BLaER1 (cell line): ENCODE results near the gene EBF3.

Source experiments
- H3K27ac ChIP-seq: shearing (Covaris generic); formaldehyde crosslinking; 2 replicates; pipeline ENCODE4 v1.8.1; 2022
- H3K27me3 ChIP-seq: shearing (Covaris generic); formaldehyde crosslinking; 2 replicates; pipeline ENCODE4 v1.8.1; 2022
- H3K36me3 ChIP-seq: shearing (Covaris generic); formaldehyde crosslinking; 2 replicates; pipeline ENCODE4 v1.8.1; 2022
- H3K4me1 ChIP-seq: shearing (Covaris generic); formaldehyde crosslinking; 2 replicates; pipeline ENCODE4 v1.8.1; 2022
- H3K4me2 ChIP-seq: shearing (Covaris generic); formaldehyde crosslinking; 2 replicates; pipeline ENCODE4 v1.8.1; 2022
- H3K4me3 ChIP-seq: shearing (Covaris generic); formaldehyde crosslinking; 2 replicates; pipeline ENCODE4 v1.8.1; 2022
- H3K9ac ChIP-seq: shearing (Covaris generic); formaldehyde crosslinking; 2 replicates; pipeline ENCODE4 v1.8.1; 2022
- H3K9me3 ChIP-seq: shearing (Covaris generic); formaldehyde crosslinking; 2 replicates; pipeline ENCODE4 v1.8.1; 2022
- H4K20me1 ChIP-seq: shearing (Covaris generic); formaldehyde crosslinking; 2 replicates; pipeline ENCODE4 v1.8.1; 2022
- Cebpa-rat ChIP-seq: shearing (Covaris generic); IDR thresholded peaks from 2 replicates; pipeline ENCODE4 v1.8.1; 2022

EBF3 gene

DNA sequence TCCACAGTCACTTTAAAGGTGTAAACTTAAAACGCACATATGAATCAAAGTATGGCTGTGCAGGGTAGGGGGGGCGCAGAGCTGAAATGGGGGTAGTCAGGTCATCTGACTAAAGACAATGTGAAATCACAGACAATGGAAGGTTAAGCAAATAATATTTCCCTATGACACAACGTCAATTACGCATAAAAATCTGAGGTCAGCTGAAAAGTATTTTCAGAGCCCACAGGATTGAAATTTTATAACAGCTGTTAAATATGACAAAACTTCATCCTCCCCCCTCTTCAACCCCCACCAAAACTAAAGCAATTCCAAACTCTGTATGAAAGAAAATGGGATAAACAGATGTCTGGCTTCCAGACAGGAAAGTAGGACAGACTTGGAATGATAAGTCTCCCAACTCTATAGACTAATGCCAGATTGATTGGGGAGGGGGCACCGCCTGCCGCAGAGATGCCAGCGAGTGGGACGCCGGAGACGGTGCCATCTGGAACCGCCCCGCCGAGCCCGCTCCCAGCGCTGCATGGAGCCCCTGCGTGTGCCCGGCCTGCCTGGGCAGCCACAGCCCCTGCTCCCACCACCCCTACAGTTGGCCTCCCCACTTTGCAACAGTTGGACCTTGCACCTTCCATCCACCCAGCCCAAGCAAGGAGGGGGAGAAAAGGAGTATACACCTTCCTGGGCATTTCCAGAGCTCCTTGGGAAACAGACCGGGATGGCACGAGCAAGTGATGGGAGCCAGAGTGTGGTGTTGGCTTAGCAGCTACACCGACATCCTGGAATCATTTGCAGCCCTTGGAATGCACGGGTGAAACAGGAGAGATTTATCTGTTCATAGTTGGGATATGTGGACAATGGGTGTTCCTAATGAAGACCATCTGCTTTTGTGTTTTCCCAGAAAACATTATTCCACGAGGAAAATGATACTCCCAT lies 10.7 kb downstream of the EBF3 start:
- H3K9ac ChIP-seq, result no peak overlapping the region
- no peak overlapping the region for H3K27ac ChIP-seq
- no peak for TF ChIP-seq Cebpa-rat
- H3K9me3 ChIP-seq, result no peaks in the 10 kb centered on the region
- peaks cover 94% of the 10 kb centered on the region for H3K27me3 ChIP-seq
- no peaks in the 10 kb centered on the region for H3K36me3 ChIP-seq
- peaks cover 2% of the 10 kb centered on the region for H3K4me1 ChIP-seq
- no peak overlapping the region for H3K4me3 ChIP-seq
- peaks cover 45% of the 10 kb centered on the region for H4K20me1 ChIP-seq
- no peak overlapping the region for H3K4me2 ChIP-seq

DNA sequence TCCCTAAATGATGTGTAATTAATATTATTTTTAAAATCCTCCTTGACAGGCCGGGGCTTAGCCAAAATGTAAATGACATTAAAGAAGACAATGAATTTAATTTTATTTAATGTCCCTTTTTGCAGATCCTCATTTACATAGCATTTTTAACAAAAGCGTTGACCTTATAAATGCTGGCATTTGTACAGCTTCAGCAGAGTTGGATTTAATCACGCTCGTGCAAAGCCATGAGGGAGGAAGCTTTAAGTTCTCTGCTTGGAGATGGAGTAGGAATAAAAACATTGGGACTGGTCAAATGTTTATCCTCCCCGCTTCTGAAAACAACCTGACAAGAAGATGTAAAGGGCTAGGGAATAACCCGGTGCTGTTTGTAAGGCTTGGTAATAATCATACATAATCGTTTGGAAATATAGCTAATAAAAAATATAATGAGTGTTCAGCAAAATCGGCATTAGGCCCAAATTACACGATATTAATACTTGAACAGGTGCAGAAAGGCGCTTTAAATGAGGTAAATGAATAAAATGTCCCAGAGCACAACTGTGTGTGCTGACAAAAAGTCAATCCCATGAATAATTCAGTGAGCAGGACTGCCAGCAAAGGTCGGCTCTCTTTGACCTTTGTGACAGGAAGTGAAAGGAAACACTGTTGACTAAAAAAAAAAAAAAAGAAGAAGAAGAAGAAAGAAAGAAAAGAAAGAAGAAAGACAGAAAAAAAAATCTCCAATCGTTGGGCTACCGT lies 11.5 kb downstream of the EBF3 start:
- no peaks in the 10 kb centered on the region for H3K4me1 ChIP-seq
- no peak for TF ChIP-seq Cebpa-rat
- peaks cover 37% of the 10 kb centered on the region for H4K20me1 ChIP-seq
- H3K36me3 ChIP-seq, result no peaks in the 10 kb centered on the region
- H3K9ac ChIP-seq, result no peak overlapping the region
- no peaks in the 10 kb centered on the region for H3K9me3 ChIP-seq
- no peak overlapping the region for H3K4me3 ChIP-seq
- no peak overlapping the region for H3K4me2 ChIP-seq
- no peak overlapping the region for H3K27ac ChIP-seq
- H3K27me3 ChIP-seq, result peaks cover 86% of the 10 kb centered on the region

DNA sequence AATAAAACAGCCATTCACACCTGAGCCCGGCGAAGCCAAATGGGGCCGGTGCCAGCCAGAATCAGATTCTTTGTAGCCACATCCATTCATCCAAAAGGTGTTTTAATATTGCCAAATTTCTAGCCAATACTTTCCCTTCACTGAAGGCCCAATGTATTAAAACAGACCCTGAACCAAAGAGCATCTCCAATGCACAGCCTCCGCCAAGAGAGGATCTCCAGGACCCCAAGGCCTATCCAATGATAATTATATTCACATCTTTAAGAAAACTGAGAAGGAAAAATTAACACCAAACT lies 12.2 kb downstream of the EBF3 start:
- Histone ChIP-seq H3K9ac (no peak overlapping the region), H3K36me3 (no peaks in the 10 kb centered on the region), H3K9me3 (no peaks in the 10 kb centered on the region), H3K27ac (no peak overlapping the region), H3K4me1 (no peaks in the 10 kb centered on the region), H3K4me2 (no peak overlapping the region), H3K27me3 (peaks cover 79% of the 10 kb centered on the region), H4K20me1 (peaks cover 31% of the 10 kb centered on the region), H3K4me3 (no peak overlapping the region)
- no peak for TF ChIP-seq Cebpa-rat

DNA sequence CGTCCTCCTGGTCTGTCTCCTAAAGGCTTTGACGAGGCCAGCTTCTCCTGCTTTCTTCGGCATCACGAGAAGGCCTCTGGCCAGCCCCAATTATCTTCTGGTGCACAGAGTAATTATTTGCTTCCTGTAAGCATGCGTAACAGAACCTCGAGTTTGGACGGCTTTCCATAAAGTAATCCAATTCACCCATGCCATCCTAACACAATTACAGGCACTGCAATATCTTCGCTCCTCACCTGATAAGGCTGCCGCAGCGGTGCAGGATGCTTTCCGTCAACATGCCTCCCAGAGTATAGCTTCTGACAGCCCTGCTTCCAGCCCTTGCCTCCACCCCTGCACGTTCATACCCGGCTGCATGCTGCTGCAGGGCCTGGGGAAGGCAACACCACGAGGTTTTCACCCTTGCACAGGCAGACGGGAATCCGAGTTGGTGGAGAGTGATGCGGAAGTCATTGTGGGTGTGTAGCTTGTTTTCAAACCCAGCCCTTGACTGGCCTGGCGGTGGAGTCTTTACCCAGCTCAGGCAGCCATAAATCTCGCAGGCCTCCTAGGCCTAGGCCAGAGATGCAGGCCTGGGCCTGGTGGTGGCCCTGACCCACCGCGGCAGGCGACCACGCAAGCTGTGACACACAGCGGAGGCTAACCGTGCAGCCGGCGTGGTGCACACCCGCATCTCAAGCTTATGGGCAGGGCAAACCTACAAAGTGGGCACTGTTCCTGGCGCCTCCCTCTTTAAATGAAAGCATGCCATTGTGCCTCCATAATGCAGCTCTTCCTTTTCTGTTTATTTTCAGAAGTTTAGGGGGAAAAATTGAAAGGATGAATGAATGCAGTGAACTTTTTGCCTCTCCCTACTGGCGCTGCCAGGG lies 12.7 kb downstream of the EBF3 start:
- no peak for TF ChIP-seq Cebpa-rat
- Histone ChIP-seq H3K4me2 (no peak overlapping the region), H3K4me3 (no peak overlapping the region), H3K9me3 (no peaks in the 10 kb centered on the region), H3K4me1 (no peaks in the 10 kb centered on the region), H3K9ac (no peak overlapping the region), H4K20me1 (peaks cover 25% of the 10 kb centered on the region; the same call in 1 of the 2 replicates), H3K36me3 (no peaks in the 10 kb centered on the region), H3K27ac (no peak overlapping the region), H3K27me3 (peaks cover 73% of the 10 kb centered on the region)

DNA sequence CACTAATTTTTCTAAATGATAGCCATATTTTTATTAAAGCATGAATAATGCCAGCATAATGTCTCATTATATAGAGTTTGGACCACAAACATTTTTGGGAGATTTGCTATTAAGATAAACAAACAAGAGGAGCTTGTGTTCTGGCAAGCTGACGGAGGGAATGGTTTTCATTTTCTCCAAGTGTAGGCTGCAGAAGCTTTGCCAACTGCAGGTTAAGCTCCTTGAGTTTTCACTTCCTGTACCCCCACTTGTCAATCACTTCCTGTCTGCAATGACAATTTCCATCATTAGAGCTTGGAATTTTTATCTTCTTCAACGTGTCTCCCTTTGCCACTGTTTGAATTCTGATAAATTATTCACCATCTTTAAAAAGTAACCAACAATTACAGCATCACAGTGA lies 13.4 kb downstream of the EBF3 start:
- Histone ChIP-seq H3K9me3 (no peaks in the 10 kb centered on the region), H4K20me1 (peaks cover 18% of the 10 kb centered on the region; the same call in 1 of the 2 replicates), H3K27me3 (peaks cover 67% of the 10 kb centered on the region), H3K4me3 (no peak overlapping the region), H3K9ac (no peak overlapping the region), H3K27ac (no peak overlapping the region), H3K36me3 (no peaks in the 10 kb centered on the region), H3K4me1 (no peaks in the 10 kb centered on the region), H3K4me2 (no peak overlapping the region)
- TF ChIP-seq Cebpa-rat, result no peak

DNA sequence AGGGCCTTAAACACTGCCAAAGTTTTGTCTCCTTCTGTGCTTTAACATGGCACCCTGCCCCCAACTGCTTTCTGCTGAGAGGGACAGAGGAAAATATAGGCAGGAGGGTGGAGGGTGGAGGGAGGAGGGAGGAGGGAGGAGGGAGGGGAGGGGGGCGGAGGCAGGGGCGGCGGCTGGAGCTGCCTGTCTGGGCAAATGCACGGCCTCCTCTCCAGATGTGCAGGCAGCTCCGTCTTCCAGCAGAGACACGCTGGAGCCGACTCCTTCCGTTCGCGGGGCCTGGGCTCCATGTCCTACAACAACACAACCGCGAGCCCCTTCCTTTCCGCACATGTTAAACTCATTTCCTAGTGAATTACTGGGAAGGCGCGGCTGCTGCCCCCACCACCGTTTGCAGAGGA lies 14.2 kb downstream of the EBF3 start:
- peak overlapping the region; percentile 39 for H3K4me2 ChIP-seq
- peaks cover 18% of the 10 kb centered on the region; the same call in 1 of the 2 replicates for H4K20me1 ChIP-seq
- H3K4me1 ChIP-seq, result no peaks in the 10 kb centered on the region
- no peaks in the 10 kb centered on the region for H3K9me3 ChIP-seq
- H3K4me3 ChIP-seq, result no peak overlapping the region
- TF ChIP-seq Cebpa-rat, result no peak
- H3K36me3 ChIP-seq, result no peaks in the 10 kb centered on the region
- no peak overlapping the region for H3K27ac ChIP-seq
- H3K9ac ChIP-seq, result no peak overlapping the region
- H3K27me3 ChIP-seq, result peaks cover 59% of the 10 kb centered on the region

DNA sequence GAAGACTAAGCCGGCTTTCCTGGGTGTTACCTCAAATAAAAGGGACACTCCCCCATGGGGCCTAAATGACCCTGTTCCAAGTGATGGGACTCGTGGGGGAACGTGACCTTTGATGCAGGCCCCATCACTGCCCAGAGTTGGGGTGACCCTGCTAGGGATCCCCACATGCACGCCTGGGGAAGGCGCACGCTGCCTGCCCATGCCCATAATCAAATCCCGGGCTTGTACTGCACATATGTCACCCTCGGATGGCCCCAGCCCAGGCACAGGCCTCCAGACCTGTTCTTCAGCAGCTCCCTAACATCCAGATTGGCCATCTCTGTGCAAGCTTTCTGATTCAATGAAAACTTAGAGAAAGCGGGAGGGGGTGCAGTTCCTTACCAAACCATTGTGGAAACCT lies 14.7 kb downstream of the EBF3 start:
- H4K20me1 ChIP-seq, result peaks cover 18% of the 10 kb centered on the region; the same call in 1 of the 2 replicates
- H3K9me3 ChIP-seq, result no peaks in the 10 kb centered on the region
- H3K27me3 ChIP-seq, result peaks cover 54% of the 10 kb centered on the region
- H3K9ac ChIP-seq, result no peak overlapping the region
- TF ChIP-seq Cebpa-rat, result no peak
- H3K27ac ChIP-seq, result no peak overlapping the region
- peak overlapping the region; percentile 36; the same call in 1 of the 2 replicates for H3K4me2 ChIP-seq
- H3K36me3 ChIP-seq, result no peaks in the 10 kb centered on the region
- no peaks in the 10 kb centered on the region for H3K4me1 ChIP-seq
- no peak overlapping the region for H3K4me3 ChIP-seq

DNA sequence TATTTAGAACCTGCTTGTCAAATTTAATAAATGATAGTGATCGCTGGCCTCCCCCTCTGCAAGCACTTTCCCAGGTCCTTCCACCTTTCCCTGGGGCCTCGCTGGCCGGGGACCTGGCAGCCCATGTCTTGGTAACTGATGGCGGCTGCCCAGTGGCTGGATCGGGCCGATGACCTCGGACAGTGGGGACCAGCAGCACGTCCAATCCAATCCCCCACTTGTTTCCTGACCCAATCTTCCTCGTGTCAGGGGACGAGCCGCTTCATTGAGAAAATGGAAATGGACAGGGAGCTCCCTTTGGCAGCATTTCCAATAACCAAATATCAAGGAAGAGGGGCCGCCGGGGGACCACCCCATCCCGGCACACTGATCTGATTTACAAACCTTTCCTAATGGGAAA lies 17.2 kb downstream of the EBF3 start:
- no peak overlapping the region for H3K27ac ChIP-seq
- H3K4me1 ChIP-seq, result no peaks in the 10 kb centered on the region
- H3K9ac ChIP-seq, result no peak overlapping the region
- H3K4me2 ChIP-seq, result no peak overlapping the region
- H4K20me1 ChIP-seq, result peaks cover 9% of the 10 kb centered on the region; the same call in 1 of the 2 replicates
- H3K4me3 ChIP-seq, result no peak overlapping the region
- no peaks in the 10 kb centered on the region for H3K36me3 ChIP-seq
- no peak for TF ChIP-seq Cebpa-rat
- no peaks in the 10 kb centered on the region for H3K9me3 ChIP-seq
- H3K27me3 ChIP-seq, result peaks cover 30% of the 10 kb centered on the region

DNA sequence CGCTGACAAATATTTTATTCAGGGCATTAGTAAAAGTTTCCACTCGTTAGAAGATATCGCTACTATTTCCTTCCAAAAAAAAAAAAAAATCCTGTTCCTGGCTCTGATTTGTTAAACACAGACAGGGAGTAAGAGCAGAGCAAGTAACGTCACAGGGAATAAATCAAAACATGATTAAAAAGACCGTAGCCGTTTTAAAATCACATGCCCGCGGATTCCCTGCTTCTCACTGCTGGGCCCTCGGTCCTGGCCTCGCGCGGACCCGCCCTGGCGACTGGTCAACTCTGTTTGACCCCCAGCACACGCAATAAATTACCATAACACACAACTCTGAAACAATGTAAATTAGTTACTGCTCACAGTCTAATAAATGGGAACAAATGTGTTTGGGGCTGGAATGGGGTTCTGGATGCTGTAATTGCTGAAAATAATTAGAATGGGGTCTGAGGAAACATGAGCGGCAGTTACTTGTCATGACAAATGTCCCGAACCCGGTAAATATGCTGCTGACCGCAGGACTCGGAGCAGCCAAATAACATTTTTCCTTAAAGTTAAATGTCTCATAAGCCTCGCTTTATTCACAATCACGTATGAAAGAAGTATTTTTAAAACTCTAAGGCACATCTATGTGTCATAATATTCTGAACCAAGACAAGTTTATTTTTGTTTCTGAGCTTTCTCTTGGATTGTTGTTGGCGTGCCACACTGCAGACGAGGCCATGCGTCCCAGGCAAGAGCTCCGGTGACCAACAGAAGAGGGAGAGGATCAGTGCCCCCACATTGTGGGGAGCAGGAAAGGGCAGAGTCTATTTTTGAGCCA lies 17.9 kb downstream of the EBF3 start:
- Histone ChIP-seq H3K4me3 (no peak overlapping the region), H3K4me2 (no peak overlapping the region), H3K27ac (no peak overlapping the region), H3K9ac (no peak overlapping the region), H3K27me3 (peaks cover 23% of the 10 kb centered on the region), H3K36me3 (no peaks in the 10 kb centered on the region), H4K20me1 (peaks cover 3% of the 10 kb centered on the region; the same call in 1 of the 2 replicates), H3K9me3 (no peaks in the 10 kb centered on the region), H3K4me1 (no peaks in the 10 kb centered on the region)
- no peak for TF ChIP-seq Cebpa-rat
